ENCODE data around the gene AFAP1L1. TPM values are rescaled to one million over a fixed set of nuclear protein-coding genes. Genes with fewer than 3 reads are reported as not detected.

Gene AFAP1L1
- total RNA-seq, 1 donor from 2014 or later: 32.7 TPM

DNA sequence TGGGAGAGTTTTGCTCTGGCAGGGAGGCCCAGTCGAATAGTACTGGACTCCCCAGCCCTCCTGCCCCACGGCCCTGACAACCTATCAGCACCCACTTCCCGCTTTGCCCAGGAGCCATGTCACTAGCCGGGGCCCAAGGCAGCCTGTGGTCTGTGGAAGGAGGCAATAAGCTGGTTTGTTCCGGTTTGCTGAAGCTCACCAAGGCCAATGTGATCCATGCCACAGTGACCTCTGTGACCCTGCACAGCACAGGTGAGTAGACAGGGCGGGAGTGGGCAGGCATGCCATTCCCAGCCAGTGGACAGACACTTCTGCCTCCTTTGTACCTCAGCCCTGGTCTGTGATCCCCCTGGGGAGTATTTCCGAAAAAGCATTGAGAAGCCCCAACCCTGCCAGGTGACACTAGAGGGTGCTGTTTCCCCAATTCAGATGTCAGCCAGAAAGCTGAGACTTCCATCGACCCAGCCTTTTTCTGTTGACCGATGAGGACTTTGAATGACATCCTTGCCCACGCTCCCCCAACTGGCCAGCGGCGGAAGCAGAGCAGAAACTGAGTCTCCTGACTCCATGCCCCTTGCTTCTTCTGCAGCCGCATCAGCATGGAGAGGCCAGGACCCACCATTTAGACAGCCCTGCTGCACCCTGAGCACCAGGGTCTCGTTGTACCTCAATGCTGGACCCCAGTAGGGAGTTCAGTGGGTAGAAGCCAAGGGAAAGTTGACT, 95.8 kb downstream of the AFAP1L1 start:
- no peaks in the 10 kb centered on the region for H3K9me3 ChIP-seq
- H3K27me3 ChIP-seq: no peaks in the 10 kb centered on the region
- H3K36me3 ChIP-seq: no peaks in the 10 kb centered on the region
- H3K4me3 ChIP-seq: no peak overlapping the region
- no peaks in the 10 kb centered on the region for H3K4me1 ChIP-seq
- DNase-seq: no peak
- intact Hi-C loops (cut with DNase I): no loop called here
- H3K27ac ChIP-seq: no peak overlapping the region
- TF ChIP-seq, protein P1, sequence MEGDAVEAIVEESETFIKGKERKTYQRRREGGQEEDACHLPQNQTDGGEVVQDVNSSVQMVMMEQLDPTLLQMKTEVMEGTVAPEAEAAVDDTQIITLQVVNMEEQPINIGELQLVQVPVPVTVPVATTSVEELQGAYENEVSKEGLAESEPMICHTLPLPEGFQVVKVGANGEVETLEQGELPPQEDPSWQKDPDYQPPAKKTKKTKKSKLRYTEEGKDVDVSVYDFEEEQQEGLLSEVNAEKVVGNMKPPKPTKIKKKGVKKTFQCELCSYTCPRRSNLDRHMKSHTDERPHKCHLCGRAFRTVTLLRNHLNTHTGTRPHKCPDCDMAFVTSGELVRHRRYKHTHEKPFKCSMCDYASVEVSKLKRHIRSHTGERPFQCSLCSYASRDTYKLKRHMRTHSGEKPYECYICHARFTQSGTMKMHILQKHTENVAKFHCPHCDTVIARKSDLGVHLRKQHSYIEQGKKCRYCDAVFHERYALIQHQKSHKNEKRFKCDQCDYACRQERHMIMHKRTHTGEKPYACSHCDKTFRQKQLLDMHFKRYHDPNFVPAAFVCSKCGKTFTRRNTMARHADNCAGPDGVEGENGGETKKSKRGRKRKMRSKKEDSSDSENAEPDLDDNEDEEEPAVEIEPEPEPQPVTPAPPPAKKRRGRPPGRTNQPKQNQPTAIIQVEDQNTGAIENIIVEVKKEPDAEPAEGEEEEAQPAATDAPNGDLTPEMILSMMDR (IDR thresholded peaks at IDR 0.05): peak; percentile 82
- ATAC-seq: peak; percentile 70

- DNase-seq: no peak
- intact Hi-C loops (cut with DNase I): no loop called here
Measured at GRCh38 chr5:149367972-149368645, 96.5 kb downstream of the AFAP1L1 start.

DNA sequence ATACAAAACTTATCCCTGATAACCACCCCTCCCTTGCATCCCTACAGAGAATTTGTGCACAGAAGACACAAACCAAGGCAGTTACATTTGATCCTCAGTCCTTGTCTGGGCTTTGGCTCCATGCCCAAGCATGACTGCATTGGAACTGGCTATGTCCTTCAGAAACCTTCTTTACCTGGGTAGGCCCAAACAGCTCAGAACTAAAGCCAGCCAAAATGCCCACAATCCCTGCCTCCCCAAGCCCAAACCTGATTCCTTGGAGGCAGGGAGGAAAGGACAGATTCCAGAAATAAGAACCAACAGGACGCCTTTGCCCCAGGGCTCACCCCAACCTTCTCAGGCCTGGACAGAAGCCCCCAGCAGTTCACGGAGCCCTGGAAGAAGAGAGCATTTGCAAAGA, 99.2 kb downstream of the AFAP1L1 start:
- Histone ChIP-seq H3K27me3 (no peaks in the 10 kb centered on the region), H3K27ac (no peak overlapping the region), H3K4me3 (no peak overlapping the region), H3K36me3 (no peaks in the 10 kb centered on the region), H3K4me1 (no peaks in the 10 kb centered on the region), H3K9me3 (no peaks in the 10 kb centered on the region)
- DNase-seq (no peak), ATAC-seq (no peak)
- TF ChIP-seq, protein P1 (IDR thresholded peaks at IDR 0.05): no peak
- intact Hi-C loops (cut with DNase I): loop anchor here (5.0 to 10.0 kb wide), 2 partner anchors 54 to 106 kb away; no protein-coding TSS in a partner anchor

More at GRCh38 chr5:149367972-149368645, 96.5 kb downstream of the AFAP1L1 start:
- Histone ChIP-seq H3K27me3 (no peaks in the 10 kb centered on the region), H3K27ac (no peak overlapping the region), H3K4me3 (no peak overlapping the region), H3K36me3 (no peaks in the 10 kb centered on the region), H3K9me3 (no peaks in the 10 kb centered on the region), H3K4me1 (no peaks in the 10 kb centered on the region)
- no peak for ATAC-seq
- TF ChIP-seq, protein P1 (IDR thresholded peaks at IDR 0.05): no peak

DNA sequence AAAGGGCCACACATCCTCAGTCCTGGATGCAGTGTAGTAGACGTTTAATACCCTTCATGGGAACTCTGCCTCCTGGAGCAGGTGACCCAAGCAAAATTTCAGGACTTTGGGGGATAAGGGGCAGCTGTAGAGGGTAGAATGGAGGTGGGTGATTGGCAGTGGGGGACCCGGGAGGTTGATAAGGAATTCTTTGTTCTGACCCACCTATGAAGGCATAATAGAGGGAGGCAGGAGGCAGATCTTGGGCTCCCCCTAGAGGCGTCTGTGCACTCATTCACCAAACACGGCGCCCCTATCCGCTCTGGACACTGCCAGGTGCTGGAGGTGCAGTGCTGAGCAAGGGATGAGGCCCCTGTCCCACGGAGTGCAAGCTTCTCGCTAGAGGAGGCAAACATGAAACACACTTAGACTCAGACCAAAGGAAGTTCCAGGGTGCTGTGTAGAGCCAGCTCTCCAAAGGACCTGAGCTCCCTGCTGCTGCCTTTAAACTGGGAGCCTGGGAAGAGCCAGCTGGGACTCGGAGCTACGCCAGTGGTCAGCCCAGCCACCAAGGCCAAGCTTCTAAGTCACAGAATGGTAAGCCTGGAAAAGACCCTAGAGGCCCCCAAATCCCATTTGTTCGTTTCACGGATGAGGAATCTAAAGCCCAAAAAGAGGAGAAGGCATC, 99.8 kb downstream of the AFAP1L1 start:
- TF ChIP-seq, protein P1 (IDR thresholded peaks at IDR 0.05): peak; percentile 79
- ATAC-seq: peak; percentile 90
- intact Hi-C loops (cut with DNase I): loop anchor here (5.0 to 10.0 kb wide), 2 partner anchors 54 to 107 kb away; no protein-coding TSS in a partner anchor
- H3K9me3 ChIP-seq: no peaks in the 10 kb centered on the region
- H3K4me3 ChIP-seq: no peak overlapping the region
- H3K36me3 ChIP-seq: no peaks in the 10 kb centered on the region
- no peaks in the 10 kb centered on the region for H3K27me3 ChIP-seq
- no peaks in the 10 kb centered on the region for H3K4me1 ChIP-seq
- peak; percentile 79 for DNase-seq
- H3K27ac ChIP-seq: no peak overlapping the region

GRCh38 chr5:149372076-149372795, 100.6 kb downstream of the AFAP1L1 start:
- ATAC-seq (no peak), DNase-seq (no peak)
- intact Hi-C loops (cut with DNase I): loop anchor here (5.0 to 10.0 kb wide), 2 partner anchors 55 to 107 kb away; no protein-coding TSS in a partner anchor
- TF ChIP-seq, protein P1 (IDR thresholded peaks at IDR 0.05): no peak
- H3K4me3 ChIP-seq: no peak overlapping the region
- no peaks in the 10 kb centered on the region for H3K9me3 ChIP-seq
- H3K27ac ChIP-seq: no peak overlapping the region
- H3K27me3 ChIP-seq: no peaks in the 10 kb centered on the region
- no peaks in the 10 kb centered on the region for H3K36me3 ChIP-seq
- H3K4me1 ChIP-seq: no peaks in the 10 kb centered on the region

All from upper lobe of right lung (tissue), 1 donor.